ENCODE data around the gene SCN4A. TPM values are rescaled to one million over a fixed set of nuclear protein-coding genes. Genes with fewer than 3 reads are reported as not detected.
"Not testable (repeated sequence)": the region's sequence is repeated elsewhere in the genome, so short reads cannot be mapped to it uniquely, and the experiment has no call there.

The SCN4A gene
- total RNA-seq, 1 donor from 2014 or later = 0.78 TPM

GRCh38 chr17:63985387-63986140 lies 12.8 kb upstream of the SCN4A start:
- intact Hi-C loops (cut with micrococcal nuclease) = no loop called here
- H3K9me3 Mint-ChIP-seq = peaks cover 10% of the 10 kb centered on the region

DNA sequence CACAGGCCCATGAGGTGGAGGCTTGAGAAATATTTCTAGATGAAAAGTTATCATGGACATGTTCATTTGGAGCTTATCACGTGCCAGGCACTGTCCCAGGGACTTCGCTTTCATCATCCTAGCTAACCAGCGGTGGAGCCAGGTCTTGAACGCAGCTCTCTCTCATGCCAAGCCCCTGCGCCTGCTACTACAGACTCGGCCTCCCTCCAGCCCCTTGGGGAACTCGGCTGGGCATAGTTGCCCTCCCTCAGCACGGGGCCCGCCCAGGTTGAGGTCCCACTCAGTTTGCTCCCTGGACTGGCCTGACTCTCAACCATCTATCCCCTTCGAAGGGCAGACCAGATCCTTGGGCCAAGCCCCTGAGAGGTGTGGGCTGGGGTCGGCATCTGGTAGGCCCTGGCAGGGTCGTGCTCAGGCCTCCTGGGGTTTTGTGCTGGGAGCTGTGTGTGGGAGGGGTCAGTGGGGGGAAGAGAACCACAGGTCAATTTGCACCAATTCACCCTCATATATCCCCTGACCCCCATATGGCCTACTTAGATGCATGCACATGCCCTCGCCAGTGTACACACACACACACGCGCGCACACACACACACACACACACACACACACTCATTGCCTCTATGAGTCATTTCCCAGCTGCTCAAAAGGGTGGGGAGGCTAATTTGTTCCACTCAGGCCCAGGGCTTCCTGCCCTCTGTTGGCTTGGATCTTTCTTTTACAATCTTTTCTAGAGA lies 12.1 kb upstream of the SCN4A start:
- peaks cover 10% of the 10 kb centered on the region for H3K9me3 Mint-ChIP-seq

More at GRCh38 chr17:63985387-63986140, 12.8 kb upstream of the SCN4A start:
- POLR2A ChIA-PET = interaction anchor here (0.6 to 1.7 kb wide), 6 partner anchors 10 to 66 kb away, joined by 3 to 11 read pairs (median 5); partner anchors contain the start of genes CD79B and ICAM2
- H3K4me1 Mint-ChIP-seq = peaks cover 23% of the 10 kb centered on the region
- no peak for DNase-seq
- no peak overlapping the region for H3K4me3 Mint-ChIP-seq
- H3K36me3 Mint-ChIP-seq (ENCODE audit: low read depth) = no peaks in the 10 kb centered on the region
- no peaks in the 10 kb centered on the region for H3K27me3 Mint-ChIP-seq
- CTCF ChIA-PET = interaction anchor here (0.6 to 2.4 kb wide), 7 partner anchors 32 to 82 kb away, joined by 3 to 8 read pairs (median 6); partner anchors contain the start of genes CSHL1 and GH1
- no peak overlapping the region for H3K27ac Mint-ChIP-seq
- ATAC-seq (ENCODE audit: low read depth) = no peak
- TF ChIP-seq, protein P1, sequence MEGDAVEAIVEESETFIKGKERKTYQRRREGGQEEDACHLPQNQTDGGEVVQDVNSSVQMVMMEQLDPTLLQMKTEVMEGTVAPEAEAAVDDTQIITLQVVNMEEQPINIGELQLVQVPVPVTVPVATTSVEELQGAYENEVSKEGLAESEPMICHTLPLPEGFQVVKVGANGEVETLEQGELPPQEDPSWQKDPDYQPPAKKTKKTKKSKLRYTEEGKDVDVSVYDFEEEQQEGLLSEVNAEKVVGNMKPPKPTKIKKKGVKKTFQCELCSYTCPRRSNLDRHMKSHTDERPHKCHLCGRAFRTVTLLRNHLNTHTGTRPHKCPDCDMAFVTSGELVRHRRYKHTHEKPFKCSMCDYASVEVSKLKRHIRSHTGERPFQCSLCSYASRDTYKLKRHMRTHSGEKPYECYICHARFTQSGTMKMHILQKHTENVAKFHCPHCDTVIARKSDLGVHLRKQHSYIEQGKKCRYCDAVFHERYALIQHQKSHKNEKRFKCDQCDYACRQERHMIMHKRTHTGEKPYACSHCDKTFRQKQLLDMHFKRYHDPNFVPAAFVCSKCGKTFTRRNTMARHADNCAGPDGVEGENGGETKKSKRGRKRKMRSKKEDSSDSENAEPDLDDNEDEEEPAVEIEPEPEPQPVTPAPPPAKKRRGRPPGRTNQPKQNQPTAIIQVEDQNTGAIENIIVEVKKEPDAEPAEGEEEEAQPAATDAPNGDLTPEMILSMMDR (IDR thresholded peaks at IDR 0.05) = no peak

DNA sequence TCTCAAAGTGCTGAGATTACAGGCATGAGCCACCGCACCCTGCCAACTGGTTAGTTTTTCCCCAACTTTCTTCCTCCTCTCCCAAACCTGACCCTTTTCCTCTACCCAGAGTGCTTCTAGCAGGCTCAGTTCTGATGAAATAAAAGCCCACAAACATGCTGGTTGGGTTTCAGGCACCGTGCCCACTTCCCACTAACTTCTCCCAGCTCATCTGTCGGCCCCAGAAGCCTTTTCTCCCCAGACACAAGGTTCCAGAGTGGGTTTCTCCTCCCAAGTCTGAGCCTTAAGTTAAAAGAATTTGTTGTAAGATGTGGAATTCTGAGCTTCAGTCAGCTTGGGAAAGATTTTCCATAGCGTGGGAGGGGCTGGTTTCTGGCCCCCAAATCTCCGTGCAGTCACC lies 11.5 kb upstream of the SCN4A start:
- intact Hi-C loops (cut with micrococcal nuclease) = no loop called here
- POLR2A ChIA-PET = interaction anchor here (0.5 to 1.0 kb wide), 2 partner anchors 20 to 161 kb away, joined by 3 read pairs; no protein-coding TSS in a partner anchor

More for the DNA sequence above, 12.1 kb upstream of the SCN4A start:
- H3K4me3 Mint-ChIP-seq = no peak overlapping the region
- H3K27me3 Mint-ChIP-seq = no peaks in the 10 kb centered on the region
- H3K27ac Mint-ChIP-seq = no peak overlapping the region
- ATAC-seq (ENCODE audit: low read depth) (peak; percentile 89), DNase-seq (no peak)
- no peaks in the 10 kb centered on the region for H3K36me3 Mint-ChIP-seq (ENCODE audit: low read depth)
- CTCF ChIA-PET = interaction anchor here (0.6 to 2.4 kb wide), 6 partner anchors 32 to 81 kb away, joined by 3 to 8 read pairs (median 7); partner anchors contain the start of gene CSHL1
- peaks cover 16% of the 10 kb centered on the region for H3K4me1 Mint-ChIP-seq
- TF ChIP-seq, protein P1 (IDR thresholded peaks at IDR 0.05) = no peak
- POLR2A ChIA-PET = interaction anchor here (0.6 to 1.7 kb wide), 6 partner anchors 9 to 65 kb away, joined by 3 to 11 read pairs (median 3); partner anchors contain the start of genes CD79B and ICAM2
- intact Hi-C loops (cut with micrococcal nuclease) = no loop called here

DNA sequence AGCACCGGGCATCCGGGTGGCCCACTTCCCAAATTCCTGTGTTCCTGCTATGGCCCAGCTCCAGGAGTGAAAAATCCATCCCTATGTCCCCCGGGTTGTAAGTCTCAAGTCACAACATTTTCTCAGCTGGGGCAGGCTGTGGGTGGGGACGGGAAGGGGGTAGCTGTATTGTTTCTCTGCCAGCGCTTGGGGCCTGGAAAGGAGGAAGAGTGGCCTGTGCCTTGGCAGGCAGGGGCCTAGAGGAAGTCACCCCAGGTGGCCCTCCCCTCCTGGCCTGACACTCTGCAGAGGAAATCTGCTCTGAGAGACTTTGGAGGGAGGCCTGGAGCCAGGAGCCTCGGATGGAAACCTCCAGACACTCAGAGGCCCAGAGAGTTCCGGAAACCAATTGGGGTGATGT lies 10.6 kb upstream of the SCN4A start:
- Mint-ChIP-seq H3K4me1 (peaks cover 15% of the 10 kb centered on the region), H3K27me3 (no peaks in the 10 kb centered on the region), H3K27ac (no peak overlapping the region), H3K36me3 (ENCODE audit: low read depth) (no peaks in the 10 kb centered on the region), H3K4me3 (no peak overlapping the region), H3K9me3 (peaks cover 10% of the 10 kb centered on the region)
- CTCF ChIA-PET = interaction anchor here (1.8 kb wide), 1 partner anchor 64 kb away, joined by 8 read pairs; no protein-coding TSS in a partner anchor
- POLR2A ChIA-PET = no interaction called here
- intact Hi-C loops (cut with micrococcal nuclease) = no loop called here
- TF ChIP-seq, protein P1 (IDR thresholded peaks at IDR 0.05) = no peak
- no peak for DNase-seq
- ATAC-seq (ENCODE audit: low read depth) = no peak

More for the DNA sequence above, 11.5 kb upstream of the SCN4A start:
- CTCF ChIA-PET = interaction anchor here (1.8 kb wide), 1 partner anchor 64 kb away, joined by 8 read pairs; no protein-coding TSS in a partner anchor
- Mint-ChIP-seq H3K4me3 (no peak overlapping the region), H3K4me1 (peaks cover 15% of the 10 kb centered on the region), H3K27me3 (no peaks in the 10 kb centered on the region), H3K36me3 (ENCODE audit: low read depth) (no peaks in the 10 kb centered on the region), H3K27ac (no peak overlapping the region), H3K9me3 (peaks cover 10% of the 10 kb centered on the region)
- TF ChIP-seq, protein P1 (IDR thresholded peaks at IDR 0.05) = no peak
- DNase-seq (no peak), ATAC-seq (ENCODE audit: low read depth) (no peak)

DNA sequence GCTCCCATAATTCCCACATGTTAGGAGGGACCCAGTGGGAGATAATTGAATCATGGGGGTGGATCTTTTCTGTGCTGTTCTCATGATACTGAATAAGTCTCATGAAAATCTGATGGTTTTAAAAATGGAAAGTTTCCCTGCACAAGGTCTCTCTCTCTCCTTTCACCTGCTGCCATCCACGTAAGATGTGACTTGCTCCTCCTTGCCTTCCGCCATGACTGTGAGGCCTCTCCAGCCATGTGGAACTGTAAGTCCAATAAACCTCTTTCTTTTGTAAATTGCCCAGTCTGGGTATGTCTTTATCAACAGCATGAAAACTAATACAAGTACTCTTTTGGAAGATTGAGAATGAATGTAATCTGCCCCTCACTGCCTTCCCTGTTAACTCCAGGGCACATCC lies 9.9 kb upstream of the SCN4A start:
- intact Hi-C loops (cut with micrococcal nuclease); H3K4me3 Mint-ChIP-seq; CTCF ChIA-PET; H3K9me3 Mint-ChIP-seq; H3K27ac Mint-ChIP-seq; H3K36me3 Mint-ChIP-seq (ENCODE audit: low read depth); H3K27me3 Mint-ChIP-seq; DNase-seq; ATAC-seq (ENCODE audit: low read depth): not testable (repeated sequence)
- POLR2A ChIA-PET = interaction anchor here (0.6 kb wide), 1 partner anchor 317 kb away, joined by 3 read pairs; no protein-coding TSS in a partner anchor
- peaks cover 15% of the 10 kb centered on the region for H3K4me1 Mint-ChIP-seq
